ENCODE measurements around the gene C1orf210. TPM values are rescaled to one million over a fixed set of nuclear protein-coding genes. Genes with fewer than 3 reads are reported as not detected.
A peak's percentile ranks its signal among the peaks of the same experiment; 100 is the strongest.

C1orf210 gene
- total RNA-seq, 1 experiment from 2014 or later = 12.8 TPM

GRCh38 chr1:43317817-43318471, 32.6 kb upstream of the C1orf210 start:
- Mint-ChIP-seq H3K4me3 (no peak overlapping the region), H3K9me3 (no peaks in the 10 kb centered on the region), H3K27me3 (ENCODE audit: low read depth) (no peaks in the 10 kb centered on the region), H3K4me1 (peaks cover 6% of the 10 kb centered on the region), H3K36me3 (no peaks in the 10 kb centered on the region), H3K27ac (peak overlapping the region; percentile 50; the same call in 1 of the 2 replicates)
- ChIA-PET CTCF (interaction anchor here (1.4 to 2.4 kb wide), 3 partner anchors 24 to 41 kb away, joined by 3 to 10 read pairs (median 6); partner anchors contain the start of genes C1orf210 and CDC20), POLR2A (interaction anchor here (0.7 kb wide), 1 partner anchor 34 kb away, joined by 3 read pairs; no protein-coding TSS in a partner anchor)
- TF ChIP-seq AFF4 (CRISPR knock-in tag; IDR thresholded peaks at IDR 0.05; ENCODE audit: borderline replicate concordance) (no peak), ZNF423 (CRISPR knock-in tag; IDR thresholded peaks at IDR 0.05) (no peak), EMX1 (CRISPR knock-in tag; IDR thresholded peaks at IDR 0.05) (no peak), TCF7 (CRISPR knock-in tag; IDR thresholded peaks at IDR 0.05; ENCODE audit: low read depth) (no peak), MLX (CRISPR knock-in tag; IDR thresholded peaks at IDR 0.05) (no peak), NFYB (CRISPR knock-in tag; conservative IDR thresholded peaks at IDR 0.05; ENCODE audit: low read depth) (no peak), ZNF425 (CRISPR knock-in tag; conservative IDR thresholded peaks at IDR 0.05) (no peak), SMAD4 (CRISPR knock-in tag; IDR thresholded peaks at IDR 0.05) (no peak), TEAD4 (CRISPR knock-in tag; IDR thresholded peaks at IDR 0.05) (no peak), FOXJ3 (CRISPR knock-in tag; IDR thresholded peaks at IDR 0.05; ENCODE audit: borderline replicate concordance) (no peak), PREB (CRISPR knock-in tag; IDR thresholded peaks at IDR 0.05; ENCODE audit: borderline replicate concordance) (no peak), E2F5 (CRISPR knock-in tag; IDR thresholded peaks at IDR 0.05) (no peak), E2F1 (CRISPR knock-in tag; IDR thresholded peaks at IDR 0.05) (no peak), ERG (CRISPR knock-in tag; IDR thresholded peaks at IDR 0.05) (no peak), ATF2 (CRISPR knock-in tag; IDR thresholded peaks at IDR 0.05; ENCODE audit: borderline replicate concordance, low read depth) (no peak), AR (CRISPR knock-in tag; IDR thresholded peaks at IDR 0.05) (no peak), ZSCAN18 (CRISPR knock-in tag; IDR thresholded peaks at IDR 0.05) (no peak), ZBTB21 (CRISPR knock-in tag; IDR thresholded peaks at IDR 0.05; ENCODE audit: borderline replicate concordance) (no peak), RORB (CRISPR knock-in tag; IDR thresholded peaks at IDR 0.05) (no peak)
- no peak for ATAC-seq
- no peak for DNase-seq (ENCODE audit: low spot score)
